Loucy (cell line): ENCODE measurements around the gene FOXO6.

ENCODE experiments used
- CTCF ChIP-seq: fragments of 200-600 bp; sonication (generic); conservative IDR thresholded peaks from 2 replicates; pipeline ENCODE4 v1.5.1; 2014; ENCODE audit warnings: mild to moderate bottlenecking, antibody characterized with exemption, low read length
- EZH2phosphoT487 ChIP-seq: fragments of 200-600 bp; IDR thresholded peaks from 2 replicates; pipeline ENCODE4 v1.6.1; 2018; ENCODE audit warnings: antibody characterized with exemption, mild to moderate bottlenecking, moderate library complexity, borderline replicate concordance

GRCh38 chr1:41389009-41389408, 27.8 kb downstream of the FOXO6 start:
- TF ChIP-seq CTCF (no peak), EZH2phosphoT487 (no peak)
